ENCODE results near the gene NOPCHAP1. TPM values are rescaled to one million over a fixed set of nuclear protein-coding genes. Genes with fewer than 3 reads are reported as not detected.
A peak's percentile ranks its signal among the peaks of the same experiment; 100 is the strongest.
"Not testable (repeated sequence)": the region's sequence is repeated elsewhere in the genome, so short reads cannot be mapped to it uniquely, and the experiment has no call there.

NOPCHAP1 gene
- polyA plus RNA-seq, result 10 to 100 TPM in 1 of 4 donors, 1 to 10 TPM in 3; 5.4 to 10.7 (median 7.7) TPM
- long read RNA-seq, donor 1, full-length matches to known transcripts, result 19 of 19 reads
- long read RNA-seq, donor 1, partial matches to known transcripts, result 0 of 19 reads
- long read RNA-seq, donor 1, other reads (novel, unspliced or antisense), result 0 of 19 reads
- long read RNA-seq, donor 2, full-length matches to known transcripts, result 3 of 3 reads
- long read RNA-seq, donor 2, partial matches to known transcripts, result 0 of 3 reads
- long read RNA-seq, donor 2, other reads (novel, unspliced or antisense), result 0 of 3 reads
- long read RNA-seq, donor 3, full-length matches to known transcripts, result 10 of 10 reads
- long read RNA-seq, donor 3, partial matches to known transcripts, result 0 of 10 reads
- long read RNA-seq, donor 3, other reads (novel, unspliced or antisense), result 0 of 10 reads
- long read RNA-seq, donor 4, result 0 reads
- long read RNA-seq, donor 5, full-length matches to known transcripts, result 4 of 4 reads
- long read RNA-seq, donor 5, partial matches to known transcripts, result 0 of 4 reads
- long read RNA-seq, donor 5, other reads (novel, unspliced or antisense), result 0 of 4 reads
- long read RNA-seq, donor 6, full-length matches to known transcripts, result 2 of 2 reads
- long read RNA-seq, donor 6, partial matches to known transcripts, result 0 of 2 reads
- long read RNA-seq, donor 6, other reads (novel, unspliced or antisense), result 0 of 2 reads
- long read RNA-seq, donor 7, result 0 reads
- long read RNA-seq, donor 8, full-length matches to known transcripts, result 2 of 2 reads
- long read RNA-seq, donor 8, partial matches to known transcripts, result 0 of 2 reads
- long read RNA-seq, donor 8, other reads (novel, unspliced or antisense), result 0 of 2 reads
- long read RNA-seq, donor 9, full-length matches to known transcripts, result 2 of 2 reads
- long read RNA-seq, donor 9, partial matches to known transcripts, result 0 of 2 reads
- long read RNA-seq, donor 9, other reads (novel, unspliced or antisense), result 0 of 2 reads
- long read RNA-seq, donor 10, full-length matches to known transcripts, result 7 of 7 reads
- long read RNA-seq, donor 10, partial matches to known transcripts, result 0 of 7 reads
- long read RNA-seq, donor 10, other reads (novel, unspliced or antisense), result 0 of 7 reads

DNA sequence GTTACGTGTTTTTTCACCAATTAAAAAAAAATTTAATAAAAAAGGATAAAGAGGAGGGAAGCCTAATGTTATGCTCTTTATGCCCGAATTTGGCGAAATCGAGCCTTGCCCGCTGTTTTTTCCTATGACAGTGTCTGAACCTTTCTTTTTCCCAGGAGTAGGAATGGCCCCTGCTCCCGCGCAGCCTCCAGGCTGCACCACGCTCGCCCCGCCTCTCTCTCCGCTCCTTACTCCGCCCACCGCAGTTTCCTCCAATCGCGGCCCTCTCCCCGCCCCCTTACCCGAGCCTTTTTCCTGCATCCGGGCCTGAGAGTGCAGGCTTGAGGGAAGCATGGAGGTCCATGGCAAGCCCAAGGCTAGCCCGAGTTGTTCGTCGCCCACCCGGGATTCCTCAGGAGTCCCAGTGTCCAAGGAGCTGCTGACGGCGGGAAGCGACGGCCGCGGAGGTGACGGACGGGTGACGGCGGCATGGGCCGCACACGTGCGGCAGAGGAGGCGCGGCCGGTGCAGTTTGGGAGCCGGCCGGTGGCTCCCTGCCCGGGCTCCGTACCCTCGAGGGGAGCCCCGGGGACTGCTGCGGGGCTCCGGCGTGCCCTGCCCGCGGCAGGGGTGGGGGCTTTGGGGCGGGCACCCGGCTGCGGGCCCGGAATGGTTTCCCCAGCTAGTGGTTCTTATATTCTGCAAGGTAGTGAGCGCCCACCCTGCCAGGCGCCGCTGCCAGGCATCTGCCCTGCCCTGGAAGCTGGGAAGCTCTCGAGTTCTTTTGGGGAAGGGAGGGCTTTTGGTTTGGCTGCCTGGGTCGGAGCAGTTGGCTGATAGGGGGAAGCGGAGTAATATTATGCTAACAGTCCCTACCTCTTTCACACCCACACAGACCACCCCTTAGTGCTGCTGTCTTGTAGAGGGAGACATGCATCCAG lies at the start of gene NOPCHAP1:
Gene NOPCHAP1, plus strand, starts transcription at position 295 of the 920 bp plus-strand sequence. Its CDS starts 37 bp downstream, at position 332.
- Histone ChIP-seq H3K4me1 (ENCODE audit: control insufficient read depth in 3 of 3, insufficient read depth in 2 of 3, low read depth in 1 of 3, low read length in 2 of 3) (peaks cover 0 to 8% (median 3%) of the 10 kb centered on the region in 3 donors), H3K27me3 (ENCODE audit: control insufficient read depth in 3 of 3, insufficient read depth in 3 of 3, low read length in 3 of 3) (no peaks in the 10 kb centered on the region), H3K4me3 (ENCODE audit: low read depth in 1 of 3, low read length in 3 of 3) (peak within 1 kb of the TSS; percentile 66 to 97 (median 81)), H3K36me3 (ENCODE audit: control insufficient read depth in 3 of 3, insufficient read depth in 2 of 3, low read depth in 1 of 3, low read length in 3 of 3) (peaks cover 0 to 4% (median 2%) of the 10 kb centered on the region in 3 donors), H3K27ac (ENCODE audit: low read depth in 1 of 3, low read length in 2 of 3) (peak within 1 kb of the TSS in 2 of 3 donors; percentile 71 to 72), H3K9me3 (ENCODE audit: control insufficient read depth in 2 of 2, insufficient read depth in 1 of 2, low read depth in 1 of 2, low read length in 1 of 2) (no peaks in the 10 kb centered on the region)
- WGBS, 3 donors, result 0 to 1% (median 1%) methylated on average over 48 to 59 of the region's 59 CpGs
- peak; percentile 93 to 95 for DNase-seq
- FAIRE-seq, result no peak

DNA sequence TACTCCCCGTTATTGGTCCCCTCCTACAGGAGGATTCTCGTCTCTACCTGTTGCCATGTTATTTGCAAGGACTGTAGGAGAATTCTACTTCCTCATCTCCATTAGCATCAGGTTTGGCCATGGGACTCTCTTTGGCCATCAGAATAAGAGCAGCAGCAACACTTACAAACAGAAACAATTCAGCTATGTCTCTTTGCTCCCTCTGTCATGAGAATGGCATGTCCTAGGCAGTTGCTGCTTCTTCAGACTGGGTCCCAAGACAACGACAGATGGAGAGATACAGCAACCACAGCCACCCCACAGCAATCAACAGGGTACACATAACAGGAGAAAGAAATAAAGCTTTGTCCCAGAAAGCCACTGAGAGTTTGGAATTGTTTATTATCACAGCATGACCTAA lies 47.7 kb upstream of the NOPCHAP1 start:
- FAIRE-seq (no peak), DNase-seq (no peak)
- no peak overlapping the region for H3K27ac ChIP-seq (ENCODE audit: low read depth in 1 of 3, low read length in 2 of 3)
- 54 to 79% (median 60%) methylated on average over 3 of the region's 3 CpGs for WGBS, 3 donors
- H3K9me3 ChIP-seq (ENCODE audit: control insufficient read depth in 2 of 2, insufficient read depth in 1 of 2, low read depth in 1 of 2, low read length in 1 of 2), result peaks cover 0 to 2% of the 10 kb centered on the region in 2 donors
- H3K27me3 ChIP-seq (ENCODE audit: control insufficient read depth in 3 of 3, insufficient read depth in 3 of 3, low read length in 3 of 3), result peaks cover 0 to under 1% (median 0%) of the 10 kb centered on the region in 3 donors
- H3K4me1 ChIP-seq (ENCODE audit: control insufficient read depth in 3 of 3, insufficient read depth in 2 of 3, low read depth in 1 of 3, low read length in 2 of 3), result no peaks in the 10 kb centered on the region
- no peak overlapping the region for H3K4me3 ChIP-seq (ENCODE audit: low read depth in 1 of 3, low read length in 3 of 3)
- no peaks in the 10 kb centered on the region for H3K36me3 ChIP-seq (ENCODE audit: control insufficient read depth in 3 of 3, insufficient read depth in 2 of 3, low read depth in 1 of 3, low read length in 3 of 3)

DNA sequence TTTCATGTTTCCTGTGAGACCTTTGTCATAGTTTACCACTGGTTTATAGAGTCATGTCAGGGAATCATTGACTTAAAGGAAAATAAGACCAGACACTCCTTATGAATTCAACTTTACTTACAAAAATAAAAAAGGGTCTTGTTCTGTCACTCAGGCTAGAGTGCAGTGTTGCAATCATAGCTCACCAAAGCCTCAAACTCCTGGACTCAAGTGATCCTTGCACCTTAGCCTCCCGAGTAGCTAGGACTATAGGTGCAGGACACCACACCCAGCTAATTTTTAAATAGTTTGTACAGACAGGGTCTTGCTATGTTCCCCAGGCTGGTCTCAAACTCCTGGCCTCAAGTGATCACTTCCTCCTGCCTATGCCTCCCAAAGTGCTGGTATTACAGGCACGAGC lies 47.0 kb upstream of the NOPCHAP1 start:
- H3K9me3 ChIP-seq (ENCODE audit: control insufficient read depth in 2 of 2, insufficient read depth in 1 of 2, low read depth in 1 of 2, low read length in 1 of 2), result peaks cover 0 to 7% of the 10 kb centered on the region in 2 donors
- peak in 1 of 2 donors; percentile 84 for DNase-seq
- H3K4me3 ChIP-seq (ENCODE audit: low read depth in 1 of 3, low read length in 3 of 3), result no peak overlapping the region
- 49 to 73% (median 72%) methylated on average over 2 of the region's 2 CpGs for WGBS, 3 donors
- H3K27me3 ChIP-seq (ENCODE audit: control insufficient read depth in 3 of 3, insufficient read depth in 3 of 3, low read length in 3 of 3), result peaks cover 0 to 4% (median 0%) of the 10 kb centered on the region in 3 donors
- H3K36me3 ChIP-seq (ENCODE audit: control insufficient read depth in 3 of 3, insufficient read depth in 2 of 3, low read depth in 1 of 3, low read length in 3 of 3), result no peaks in the 10 kb centered on the region
- H3K27ac ChIP-seq (ENCODE audit: low read depth in 1 of 3, low read length in 2 of 3), result no peak overlapping the region
- FAIRE-seq, result no peak
- no peaks in the 10 kb centered on the region for H3K4me1 ChIP-seq (ENCODE audit: control insufficient read depth in 3 of 3, insufficient read depth in 2 of 3, low read depth in 1 of 3, low read length in 2 of 3)

DNA sequence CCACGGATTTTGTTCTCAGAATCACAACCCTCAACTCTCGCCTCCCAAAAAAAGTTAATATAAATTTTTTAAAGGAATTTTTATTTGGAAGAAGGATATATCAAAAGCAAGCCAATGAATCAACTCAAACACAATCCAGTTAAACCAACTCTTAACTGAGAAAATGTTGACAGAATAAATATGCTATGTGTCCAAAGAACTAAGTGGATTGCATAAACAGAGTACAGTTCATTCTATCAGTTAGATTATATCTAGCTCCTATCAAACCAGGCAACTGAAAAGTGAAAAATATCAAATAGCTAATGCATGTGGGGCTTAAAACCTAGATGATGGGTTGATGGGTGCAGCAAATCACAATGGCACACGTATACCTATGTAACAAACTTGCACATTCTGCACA lies 44.7 kb upstream of the NOPCHAP1 start:
- peaks cover 0 to 4% (median 0%) of the 10 kb centered on the region in 3 donors for H3K27me3 ChIP-seq (ENCODE audit: control insufficient read depth in 3 of 3, insufficient read depth in 3 of 3, low read length in 3 of 3)
- no peaks in the 10 kb centered on the region for H3K36me3 ChIP-seq (ENCODE audit: control insufficient read depth in 3 of 3, insufficient read depth in 2 of 3, low read depth in 1 of 3, low read length in 3 of 3)
- FAIRE-seq (no peak), DNase-seq (no peak)
- H3K9me3 ChIP-seq (ENCODE audit: control insufficient read depth in 2 of 2, insufficient read depth in 1 of 2, low read depth in 1 of 2, low read length in 1 of 2), result peaks cover 0 to 9% of the 10 kb centered on the region in 2 donors
- H3K4me3 ChIP-seq (ENCODE audit: low read depth in 1 of 3, low read length in 3 of 3), result no peak overlapping the region
- 89 to 91% (median 89%) methylated on average over 3 of the region's 3 CpGs for WGBS, 3 donors
- no peak overlapping the region for H3K27ac ChIP-seq (ENCODE audit: low read depth in 1 of 3, low read length in 2 of 3)
- no peaks in the 10 kb centered on the region for H3K4me1 ChIP-seq (ENCODE audit: control insufficient read depth in 3 of 3, insufficient read depth in 2 of 3, low read depth in 1 of 3, low read length in 2 of 3)

- Histone ChIP-seq H3K9me3 (ENCODE audit: control insufficient read depth in 2 of 2, insufficient read depth in 1 of 2, low read depth in 1 of 2, low read length in 1 of 2) (peaks cover 0 to 9% of the 10 kb centered on the region in 2 donors), H3K36me3 (ENCODE audit: control insufficient read depth in 3 of 3, insufficient read depth in 2 of 3, low read depth in 1 of 3, low read length in 3 of 3) (no peaks in the 10 kb centered on the region), H3K4me3 (ENCODE audit: low read depth in 1 of 3, low read length in 3 of 3) (no peak overlapping the region), H3K27me3 (ENCODE audit: control insufficient read depth in 3 of 3, insufficient read depth in 3 of 3, low read length in 3 of 3) (peaks cover 0 to 4% (median 0%) of the 10 kb centered on the region in 3 donors), H3K4me1 (ENCODE audit: control insufficient read depth in 3 of 3, insufficient read depth in 2 of 3, low read depth in 1 of 3, low read length in 2 of 3) (no peaks in the 10 kb centered on the region), H3K27ac (ENCODE audit: low read depth in 1 of 3, low read length in 2 of 3) (no peak overlapping the region)
- FAIRE-seq (no peak), DNase-seq (no peak)
- 92 to 95% (median 93%) methylated on average over 4 of the region's 4 CpGs for WGBS, 3 donors
Measured at GRCh38 chr12:104942075-104942474, 44.0 kb upstream of the NOPCHAP1 start.

GRCh38 chr12:104943401-104943800 lies 42.7 kb upstream of the NOPCHAP1 start:
- not testable (repeated sequence) for H3K27ac ChIP-seq (ENCODE audit: low read depth in 1 of 3, low read length in 2 of 3); H3K4me3 ChIP-seq (ENCODE audit: low read depth in 1 of 3, low read length in 3 of 3); DNase-seq; H3K27me3 ChIP-seq (ENCODE audit: control insufficient read depth in 3 of 3, insufficient read depth in 3 of 3, low read length in 3 of 3); H3K9me3 ChIP-seq (ENCODE audit: control insufficient read depth in 2 of 2, insufficient read depth in 1 of 2, low read depth in 1 of 2, low read length in 1 of 2); FAIRE-seq; H3K36me3 ChIP-seq (ENCODE audit: control insufficient read depth in 3 of 3, insufficient read depth in 2 of 3, low read depth in 1 of 3, low read length in 3 of 3); H3K4me1 ChIP-seq (ENCODE audit: control insufficient read depth in 3 of 3, insufficient read depth in 2 of 3, low read depth in 1 of 3, low read length in 2 of 3)
- WGBS, 3 donors, result 94 to 97% (median 95%) methylated on average over 8 of the region's 8 CpGs

GRCh38 chr12:104944252-104944651 lies 41.9 kb upstream of the NOPCHAP1 start:
- Histone ChIP-seq H3K9me3 (ENCODE audit: control insufficient read depth in 2 of 2, insufficient read depth in 1 of 2, low read depth in 1 of 2, low read length in 1 of 2) (peaks cover 0 to 9% of the 10 kb centered on the region in 2 donors), H3K36me3 (ENCODE audit: control insufficient read depth in 3 of 3, insufficient read depth in 2 of 3, low read depth in 1 of 3, low read length in 3 of 3) (no peaks in the 10 kb centered on the region), H3K27me3 (ENCODE audit: control insufficient read depth in 3 of 3, insufficient read depth in 3 of 3, low read length in 3 of 3) (peaks cover 0 to 4% (median 0%) of the 10 kb centered on the region in 3 donors), H3K4me1 (ENCODE audit: control insufficient read depth in 3 of 3, insufficient read depth in 2 of 3, low read depth in 1 of 3, low read length in 2 of 3) (no peaks in the 10 kb centered on the region), H3K4me3 (ENCODE audit: low read depth in 1 of 3, low read length in 3 of 3) (no peak overlapping the region), H3K27ac (ENCODE audit: low read depth in 1 of 3, low read length in 2 of 3) (peak overlapping the region in 2 of 3 donors; percentile 13 to 48)
- no peak for FAIRE-seq
- WGBS, 3 donors, result 27 to 72% (median 33%) methylated on average over 3 of the region's 3 CpGs
- DNase-seq, result peak in 1 of 2 donors; percentile 88

All from small intestine (tissue), 16 donors.